Cerebellar cortex (tissue), 1 donor: ENCODE measurements around the gene ZNF804A.
"Not testable (repeated sequence)": the region's sequence is repeated elsewhere in the genome, so short reads cannot be mapped to it uniquely, and the experiment has no call there.

Experiments used
- DNase-seq: peaks from one replicate; pipeline ENCODE4 v3.0.0-alpha.2; 2015; ENCODE audit warnings: low spot score

The ZNF804A gene

GRCh38 chr2:184727813-184728212, 129.5 kb downstream of the ZNF804A start:
- DNase-seq = no peak

GRCh38 chr2:184728411-184728810, 130.1 kb downstream of the ZNF804A start:
- no peak for DNase-seq

GRCh38 chr2:184729581-184729980, 131.3 kb downstream of the ZNF804A start:
- DNase-seq = no peak

- DNase-seq = no peak
Measured at GRCh38 chr2:184730288-184730687, 132.0 kb downstream of the ZNF804A start.

- no peak for DNase-seq
Measured at GRCh38 chr2:184734338-184734737, 136.0 kb downstream of the ZNF804A start.

GRCh38 chr2:184735611-184736010, 137.3 kb downstream of the ZNF804A start:
- DNase-seq = no peak

GRCh38 chr2:184743096-184743495, 144.8 kb downstream of the ZNF804A start:
- DNase-seq = no peak

GRCh38 chr2:184756161-184756560, 157.8 kb downstream of the ZNF804A start:
- no peak for DNase-seq

GRCh38 chr2:184756885-184757284, 158.6 kb downstream of the ZNF804A start:
- no peak for DNase-seq

GRCh38 chr2:184759557-184760255, 161.4 kb downstream of the ZNF804A start:
- DNase-seq = not testable (repeated sequence)

- no peak for DNase-seq
Measured at GRCh38 chr2:184760931-184761330, 162.6 kb downstream of the ZNF804A start.

- no peak for DNase-seq
Measured at GRCh38 chr2:184765112-184765895, 167.0 kb downstream of the ZNF804A start.

- no peak for DNase-seq
Measured at GRCh38 chr2:184767059-184767458, 168.7 kb downstream of the ZNF804A start.

GRCh38 chr2:184769023-184769422, 170.7 kb downstream of the ZNF804A start:
- DNase-seq = no peak

GRCh38 chr2:184769686-184770085, 171.4 kb downstream of the ZNF804A start:
- DNase-seq = no peak

- no peak for DNase-seq
Measured at GRCh38 chr2:184779777-184780176, 181.4 kb downstream of the ZNF804A start.

- no peak for DNase-seq
Measured at GRCh38 chr2:184780384-184780783, 182.1 kb downstream of the ZNF804A start.

GRCh38 chr2:184780944-184781343, 182.6 kb downstream of the ZNF804A start:
- no peak for DNase-seq

- no peak for DNase-seq
Measured at GRCh38 chr2:184783576-184783975, 185.2 kb downstream of the ZNF804A start.

- DNase-seq = no peak
Measured at GRCh38 chr2:184793176-184793575, 194.8 kb downstream of the ZNF804A start.

- DNase-seq = no peak
Measured at GRCh38 chr2:184799379-184799778, 201.1 kb downstream of the ZNF804A start.

- DNase-seq = no peak
Measured at GRCh38 chr2:184814421-184814820, 216.1 kb downstream of the ZNF804A start.

- no peak for DNase-seq
Measured at GRCh38 chr2:184815824-184816223, 217.5 kb downstream of the ZNF804A start.
